ENCODE results near the gene KRTAP10-6. TPM values are rescaled to one million over a fixed set of nuclear protein-coding genes. Genes with fewer than 3 reads are reported as not detected.

Gene KRTAP10-6
- total and polyA plus RNA-seq, 2 of the 8 experiments (the other 6 are each of a cell fraction or from before 2014, with no cell fraction given), result 0.12 TPM; not detected in 1

DNA sequence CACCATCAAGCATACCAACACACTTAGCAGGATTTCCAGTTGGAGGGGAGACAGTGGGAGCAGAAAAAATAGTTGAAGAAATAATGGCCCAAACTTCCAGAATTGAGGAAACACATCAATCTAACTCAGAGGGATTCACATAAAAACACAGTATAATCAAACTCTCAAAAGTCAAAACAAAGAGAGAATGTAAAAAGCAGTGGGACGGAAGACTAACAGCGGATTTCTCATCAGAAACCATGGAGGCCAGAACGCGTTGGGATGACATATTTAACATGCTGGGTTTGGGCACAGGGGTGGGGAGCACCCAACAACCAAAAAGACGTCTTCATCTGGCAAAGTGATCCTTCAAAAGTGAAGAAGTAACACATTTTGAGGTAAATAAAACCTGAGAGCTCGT lies 27.6 kb upstream of the KRTAP10-6 start (continued):
- TF ChIP-seq, protein P1, sequence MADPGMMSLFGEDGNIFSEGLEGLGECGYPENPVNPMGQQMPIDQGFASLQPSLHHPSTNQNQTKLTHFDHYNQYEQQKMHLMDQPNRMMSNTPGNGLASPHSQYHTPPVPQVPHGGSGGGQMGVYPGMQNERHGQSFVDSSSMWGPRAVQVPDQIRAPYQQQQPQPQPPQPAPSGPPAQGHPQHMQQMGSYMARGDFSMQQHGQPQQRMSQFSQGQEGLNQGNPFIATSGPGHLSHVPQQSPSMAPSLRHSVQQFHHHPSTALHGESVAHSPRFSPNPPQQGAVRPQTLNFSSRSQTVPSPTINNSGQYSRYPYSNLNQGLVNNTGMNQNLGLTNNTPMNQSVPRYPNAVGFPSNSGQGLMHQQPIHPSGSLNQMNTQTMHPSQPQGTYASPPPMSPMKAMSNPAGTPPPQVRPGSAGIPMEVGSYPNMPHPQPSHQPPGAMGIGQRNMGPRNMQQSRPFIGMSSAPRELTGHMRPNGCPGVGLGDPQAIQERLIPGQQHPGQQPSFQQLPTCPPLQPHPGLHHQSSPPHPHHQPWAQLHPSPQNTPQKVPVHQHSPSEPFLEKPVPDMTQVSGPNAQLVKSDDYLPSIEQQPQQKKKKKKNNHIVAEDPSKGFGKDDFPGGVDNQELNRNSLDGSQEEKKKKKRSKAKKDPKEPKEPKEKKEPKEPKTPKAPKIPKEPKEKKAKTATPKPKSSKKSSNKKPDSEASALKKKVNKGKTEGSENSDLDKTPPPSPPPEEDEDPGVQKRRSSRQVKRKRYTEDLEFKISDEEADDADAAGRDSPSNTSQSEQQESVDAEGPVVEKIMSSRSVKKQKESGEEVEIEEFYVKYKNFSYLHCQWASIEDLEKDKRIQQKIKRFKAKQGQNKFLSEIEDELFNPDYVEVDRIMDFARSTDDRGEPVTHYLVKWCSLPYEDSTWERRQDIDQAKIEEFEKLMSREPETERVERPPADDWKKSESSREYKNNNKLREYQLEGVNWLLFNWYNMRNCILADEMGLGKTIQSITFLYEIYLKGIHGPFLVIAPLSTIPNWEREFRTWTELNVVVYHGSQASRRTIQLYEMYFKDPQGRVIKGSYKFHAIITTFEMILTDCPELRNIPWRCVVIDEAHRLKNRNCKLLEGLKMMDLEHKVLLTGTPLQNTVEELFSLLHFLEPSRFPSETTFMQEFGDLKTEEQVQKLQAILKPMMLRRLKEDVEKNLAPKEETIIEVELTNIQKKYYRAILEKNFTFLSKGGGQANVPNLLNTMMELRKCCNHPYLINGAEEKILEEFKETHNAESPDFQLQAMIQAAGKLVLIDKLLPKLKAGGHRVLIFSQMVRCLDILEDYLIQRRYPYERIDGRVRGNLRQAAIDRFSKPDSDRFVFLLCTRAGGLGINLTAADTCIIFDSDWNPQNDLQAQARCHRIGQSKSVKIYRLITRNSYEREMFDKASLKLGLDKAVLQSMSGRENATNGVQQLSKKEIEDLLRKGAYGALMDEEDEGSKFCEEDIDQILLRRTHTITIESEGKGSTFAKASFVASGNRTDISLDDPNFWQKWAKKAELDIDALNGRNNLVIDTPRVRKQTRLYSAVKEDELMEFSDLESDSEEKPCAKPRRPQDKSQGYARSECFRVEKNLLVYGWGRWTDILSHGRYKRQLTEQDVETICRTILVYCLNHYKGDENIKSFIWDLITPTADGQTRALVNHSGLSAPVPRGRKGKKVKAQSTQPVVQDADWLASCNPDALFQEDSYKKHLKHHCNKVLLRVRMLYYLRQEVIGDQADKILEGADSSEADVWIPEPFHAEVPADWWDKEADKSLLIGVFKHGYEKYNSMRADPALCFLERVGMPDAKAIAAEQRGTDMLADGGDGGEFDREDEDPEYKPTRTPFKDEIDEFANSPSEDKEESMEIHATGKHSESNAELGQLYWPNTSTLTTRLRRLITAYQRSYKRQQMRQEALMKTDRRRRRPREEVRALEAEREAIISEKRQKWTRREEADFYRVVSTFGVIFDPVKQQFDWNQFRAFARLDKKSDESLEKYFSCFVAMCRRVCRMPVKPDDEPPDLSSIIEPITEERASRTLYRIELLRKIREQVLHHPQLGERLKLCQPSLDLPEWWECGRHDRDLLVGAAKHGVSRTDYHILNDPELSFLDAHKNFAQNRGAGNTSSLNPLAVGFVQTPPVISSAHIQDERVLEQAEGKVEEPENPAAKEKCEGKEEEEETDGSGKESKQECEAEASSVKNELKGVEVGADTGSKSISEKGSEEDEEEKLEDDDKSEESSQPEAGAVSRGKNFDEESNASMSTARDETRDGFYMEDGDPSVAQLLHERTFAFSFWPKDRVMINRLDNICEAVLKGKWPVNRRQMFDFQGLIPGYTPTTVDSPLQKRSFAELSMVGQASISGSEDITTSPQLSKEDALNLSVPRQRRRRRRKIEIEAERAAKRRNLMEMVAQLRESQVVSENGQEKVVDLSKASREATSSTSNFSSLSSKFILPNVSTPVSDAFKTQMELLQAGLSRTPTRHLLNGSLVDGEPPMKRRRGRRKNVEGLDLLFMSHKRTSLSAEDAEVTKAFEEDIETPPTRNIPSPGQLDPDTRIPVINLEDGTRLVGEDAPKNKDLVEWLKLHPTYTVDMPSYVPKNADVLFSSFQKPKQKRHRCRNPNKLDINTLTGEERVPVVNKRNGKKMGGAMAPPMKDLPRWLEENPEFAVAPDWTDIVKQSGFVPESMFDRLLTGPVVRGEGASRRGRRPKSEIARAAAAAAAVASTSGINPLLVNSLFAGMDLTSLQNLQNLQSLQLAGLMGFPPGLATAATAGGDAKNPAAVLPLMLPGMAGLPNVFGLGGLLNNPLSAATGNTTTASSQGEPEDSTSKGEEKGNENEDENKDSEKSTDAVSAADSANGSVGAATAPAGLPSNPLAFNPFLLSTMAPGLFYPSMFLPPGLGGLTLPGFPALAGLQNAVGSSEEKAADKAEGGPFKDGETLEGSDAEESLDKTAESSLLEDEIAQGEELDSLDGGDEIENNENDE (IDR thresholded peaks at IDR 0.05; ENCODE audit: insufficient replicate concordance, low read length), result no peak
